Raji (cell line): Measurements from ENCODE around the gene PRKAG2.

Experiments
- POLR2A ChIP-seq: IDR thresholded peaks from 2 replicates; pipeline ENCODE4 v1.6.1; 2011; ENCODE audit warnings: low read depth, low read length, control low read depth; ENCODE audit not compliant: insufficient read depth

The PRKAG2 gene

DNA sequence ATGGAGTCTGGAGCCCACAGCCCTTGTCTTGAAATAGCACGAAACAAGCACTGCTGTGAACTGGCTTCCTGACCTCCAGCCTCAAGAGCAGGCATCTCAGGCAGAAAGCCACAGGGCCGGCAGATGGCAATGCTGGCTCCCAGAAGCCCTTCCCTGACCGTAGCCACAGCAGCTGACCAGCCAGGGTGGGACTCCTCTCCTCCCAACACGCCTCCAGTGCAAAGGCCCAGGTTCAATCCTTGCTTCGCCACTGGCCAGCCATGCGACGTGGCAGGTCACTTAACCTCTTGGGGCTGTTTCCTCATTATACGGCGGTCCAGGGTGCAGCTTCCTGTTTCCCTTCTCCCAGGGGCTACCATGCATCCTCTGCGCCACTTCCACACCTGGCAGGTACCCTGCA is 12.8 kb downstream of the PRKAG2 start:
- TF ChIP-seq POLR2A, result no peak

DNA sequence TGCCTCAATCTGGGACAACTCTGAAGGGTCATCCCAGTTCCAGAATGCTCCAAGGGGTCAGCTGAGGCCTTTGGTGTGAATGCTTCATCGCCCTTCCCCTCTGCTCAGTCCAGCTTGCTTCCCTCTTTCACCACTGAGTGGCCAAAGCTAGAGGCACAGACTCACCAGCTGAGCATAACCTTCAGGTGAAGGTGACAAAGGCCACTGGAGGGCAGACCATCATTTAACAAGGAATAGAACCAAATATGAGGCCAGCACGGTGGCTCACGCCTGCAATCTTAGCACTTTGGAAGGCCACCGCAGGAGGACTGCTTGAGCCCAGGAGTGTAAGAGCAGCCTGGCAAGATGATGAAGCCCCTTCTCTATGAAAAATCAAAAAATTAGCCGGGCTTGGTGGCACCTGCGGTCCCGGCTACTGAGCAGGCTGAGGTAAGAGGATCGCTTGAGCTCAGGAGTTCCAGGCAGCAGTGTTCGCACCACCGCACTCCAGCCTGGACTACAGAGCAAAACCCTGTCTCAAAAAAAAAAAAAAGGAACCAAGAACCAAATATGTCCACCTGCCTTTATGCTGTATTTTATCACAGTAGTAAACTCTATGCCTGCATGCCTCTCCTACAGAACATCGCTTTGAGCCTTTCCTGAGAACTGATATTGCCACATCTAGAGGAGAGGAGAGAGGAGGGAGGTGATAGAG is 13.4 kb downstream of the PRKAG2 start:
- TF ChIP-seq POLR2A, result no peak

DNA sequence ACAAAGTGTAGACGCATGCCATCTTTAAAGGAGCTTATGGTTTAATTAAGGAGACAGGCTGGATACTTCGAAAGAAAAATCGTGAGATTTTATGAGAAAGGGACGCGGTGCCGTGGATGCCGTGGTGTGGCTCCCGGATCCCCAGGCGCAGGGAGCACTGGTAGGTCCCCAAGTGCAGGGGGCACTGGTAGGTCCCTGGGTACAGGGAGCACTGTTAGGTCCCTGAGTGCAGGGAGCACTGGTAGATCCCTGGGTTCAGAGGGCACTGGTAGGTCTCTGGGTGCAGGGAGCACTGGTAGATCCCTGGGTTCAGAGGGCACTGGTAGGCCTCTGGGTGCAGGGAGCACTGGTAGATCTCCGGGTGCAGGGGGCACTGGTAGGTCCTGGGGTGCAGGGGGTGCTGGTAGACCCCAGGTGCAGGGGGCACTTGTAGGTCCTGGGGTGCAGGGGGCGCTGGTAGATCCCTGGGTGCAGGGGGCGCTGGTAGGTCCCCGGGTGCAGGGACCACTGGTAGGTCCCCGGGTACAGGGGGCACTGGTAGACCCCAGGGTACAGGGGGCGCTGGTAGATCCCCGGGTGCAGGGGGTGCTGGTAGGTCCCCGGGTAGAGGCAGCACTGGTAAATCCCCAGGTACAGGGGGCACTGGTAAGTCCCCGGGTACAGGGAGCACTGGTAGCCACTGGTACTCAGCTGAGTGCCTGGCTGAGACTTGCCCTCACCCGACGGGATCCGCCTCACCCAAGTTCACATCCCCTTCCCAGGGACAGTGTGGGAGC is 14.1 kb downstream of the PRKAG2 start:
- TF ChIP-seq POLR2A, result no peak

DNA sequence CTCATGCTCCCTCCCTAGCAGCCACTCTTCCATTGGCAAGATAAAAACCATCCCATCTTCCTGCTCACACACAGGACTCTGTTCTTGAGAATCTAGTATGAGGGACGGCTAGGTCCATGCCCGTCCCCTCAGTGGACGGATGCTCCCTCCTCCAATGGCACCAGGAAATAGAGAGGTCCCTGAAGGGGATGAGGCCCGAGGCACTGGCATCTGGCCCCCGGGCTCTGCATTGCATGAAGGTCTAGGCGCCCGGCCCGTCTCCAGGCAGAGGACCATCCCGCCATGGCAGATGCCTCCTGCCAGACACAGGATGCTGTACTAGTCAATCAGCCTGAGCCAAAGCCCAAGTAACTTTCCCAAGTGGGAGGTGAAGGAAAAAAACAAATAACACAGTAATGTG is 15.0 kb downstream of the PRKAG2 start:
- TF ChIP-seq POLR2A, result no peak

DNA sequence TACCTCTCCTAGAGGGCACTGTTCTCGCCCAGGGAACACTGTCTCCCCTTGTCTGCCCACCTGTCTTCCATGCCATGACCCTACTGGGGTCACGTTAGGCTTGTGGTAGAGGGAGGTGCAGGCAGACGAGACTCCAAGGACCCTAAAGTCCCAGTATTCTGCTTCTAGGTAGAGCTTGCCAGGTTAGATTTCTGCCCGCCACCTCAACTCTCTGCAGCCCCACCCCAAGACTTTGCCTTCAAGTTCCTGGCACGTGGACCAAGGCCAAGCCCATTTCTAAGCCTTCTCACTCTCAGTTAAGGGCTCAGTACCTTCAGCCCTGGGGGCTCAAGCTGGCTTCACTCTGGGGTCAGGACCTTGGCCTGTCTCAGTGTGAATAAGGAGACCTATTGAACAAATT is 16.1 kb downstream of the PRKAG2 start:
- no peak for TF ChIP-seq POLR2A

DNA sequence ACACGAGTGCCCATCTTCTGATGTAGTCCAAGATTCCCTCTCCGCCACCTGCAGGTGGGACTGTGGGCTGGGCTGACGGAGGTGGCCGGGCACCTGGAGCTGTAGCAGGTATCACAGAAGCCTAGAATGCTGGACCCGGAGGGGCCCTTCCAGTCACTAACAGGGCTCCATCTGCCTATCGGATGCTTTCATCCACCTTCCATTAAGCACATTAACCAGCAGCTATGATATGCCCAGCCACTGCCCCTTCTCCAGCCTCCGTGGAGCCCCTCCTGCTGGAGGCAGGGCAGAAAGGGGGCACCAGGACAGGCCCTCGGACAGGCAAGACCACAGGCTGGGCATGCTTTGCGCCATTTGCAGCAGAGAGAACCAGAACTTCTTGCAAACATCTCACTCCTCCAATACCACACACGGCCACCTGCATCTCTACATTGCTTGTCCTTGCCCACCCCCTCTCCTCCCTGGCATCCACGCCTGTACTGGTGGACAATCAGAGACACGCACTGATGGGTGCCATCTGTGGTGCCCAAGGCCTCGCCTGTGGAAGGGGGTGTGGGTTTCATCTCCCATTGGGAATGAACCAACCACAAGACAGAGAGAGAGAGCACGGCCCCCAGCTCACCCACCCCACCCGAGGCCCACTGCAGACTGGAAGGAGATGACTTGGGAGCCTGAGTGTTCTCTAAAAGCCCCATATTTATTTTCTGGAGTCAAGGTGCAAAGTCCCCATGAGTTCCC is 16.8 kb downstream of the PRKAG2 start:
- no peak for TF ChIP-seq POLR2A

DNA sequence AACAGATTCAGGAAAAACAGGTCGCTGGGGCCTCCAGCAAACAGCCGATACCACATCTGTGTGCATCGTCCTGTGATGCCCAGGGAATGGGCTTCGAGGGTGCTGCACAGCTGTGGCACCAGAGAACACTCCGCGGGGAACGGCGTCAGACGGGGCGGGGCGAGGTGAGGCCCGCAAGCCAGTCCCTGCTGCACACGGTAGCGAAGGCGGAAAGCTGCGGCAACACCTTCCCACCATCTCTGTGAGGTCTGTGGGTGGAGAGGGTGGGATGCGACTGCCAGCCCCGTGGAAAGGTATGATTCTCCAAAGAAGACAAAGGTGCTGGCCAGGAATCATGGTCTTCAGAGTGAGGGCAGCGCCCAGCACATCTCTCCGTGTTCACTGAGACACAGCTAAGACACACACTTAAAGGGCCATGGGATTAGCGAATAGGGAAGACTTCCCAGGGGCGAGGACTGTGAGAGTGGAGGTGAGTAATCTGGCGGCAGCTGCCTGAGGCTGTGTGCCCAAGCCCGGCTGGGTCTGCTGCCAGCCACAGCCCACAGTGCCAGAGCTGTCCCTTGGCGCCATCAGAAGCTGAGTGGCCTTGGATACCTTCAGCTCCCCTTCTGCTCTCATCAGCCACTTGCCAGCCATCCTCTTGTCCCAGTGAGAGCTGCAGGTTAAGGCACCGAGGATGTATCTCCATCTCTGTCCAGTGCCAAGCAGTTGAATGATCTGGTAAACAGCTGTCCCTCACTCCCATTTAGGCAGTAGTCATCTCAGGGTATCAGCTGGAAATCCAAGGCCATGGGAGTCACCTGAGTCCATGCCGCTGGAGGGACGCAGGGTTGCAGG is 17.6 kb downstream of the PRKAG2 start:
- TF ChIP-seq POLR2A, result no peak

DNA sequence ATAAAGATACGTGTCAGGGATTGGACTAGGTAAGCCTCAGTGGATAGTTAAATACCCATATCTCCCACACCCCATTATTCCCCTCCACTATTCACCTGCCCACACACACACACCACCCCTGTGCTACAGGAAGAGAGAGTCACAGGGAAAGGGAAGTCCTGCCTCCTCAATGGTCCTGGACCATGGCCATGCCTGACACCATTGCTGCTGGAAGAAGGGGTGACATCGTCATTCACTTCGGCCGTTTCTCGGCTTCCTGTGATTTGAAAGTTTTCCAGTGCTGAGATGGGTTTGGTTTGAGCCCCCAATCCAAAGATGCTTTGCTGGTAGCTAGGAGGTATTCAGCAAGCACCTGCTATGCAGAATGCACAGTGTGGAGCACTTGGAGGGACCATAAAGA is 18.5 kb downstream of the PRKAG2 start:
- no peak for TF ChIP-seq POLR2A

DNA sequence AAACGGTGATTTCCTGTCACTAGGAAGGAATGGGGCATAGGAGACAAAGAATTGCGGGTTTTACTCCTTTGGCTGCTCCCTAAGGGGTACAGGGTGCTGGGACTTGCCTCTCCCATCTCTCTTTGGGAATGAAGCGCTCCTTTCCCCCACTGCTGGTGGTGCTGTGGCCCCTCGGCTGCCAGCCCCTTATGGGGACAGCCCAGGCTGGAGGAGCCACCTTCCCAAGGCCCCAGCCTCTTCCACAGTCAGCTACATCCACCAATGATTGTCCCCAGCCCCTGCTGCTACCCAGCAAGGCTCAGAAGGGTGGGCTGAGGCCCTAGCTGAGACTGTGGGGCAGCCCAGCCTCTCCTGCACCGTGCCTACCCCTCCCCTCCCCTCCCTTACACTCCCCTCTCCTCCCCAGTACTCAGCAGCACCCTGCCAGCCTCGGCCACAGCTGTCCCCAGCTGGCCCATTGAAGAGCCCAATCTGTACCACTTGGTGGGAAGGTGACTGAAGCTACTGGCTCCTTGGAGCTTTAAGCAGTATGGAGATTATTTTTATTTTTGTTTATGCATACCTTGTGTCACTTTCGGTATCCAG is 19.0 kb downstream of the PRKAG2 start:
- no peak for TF ChIP-seq POLR2A

DNA sequence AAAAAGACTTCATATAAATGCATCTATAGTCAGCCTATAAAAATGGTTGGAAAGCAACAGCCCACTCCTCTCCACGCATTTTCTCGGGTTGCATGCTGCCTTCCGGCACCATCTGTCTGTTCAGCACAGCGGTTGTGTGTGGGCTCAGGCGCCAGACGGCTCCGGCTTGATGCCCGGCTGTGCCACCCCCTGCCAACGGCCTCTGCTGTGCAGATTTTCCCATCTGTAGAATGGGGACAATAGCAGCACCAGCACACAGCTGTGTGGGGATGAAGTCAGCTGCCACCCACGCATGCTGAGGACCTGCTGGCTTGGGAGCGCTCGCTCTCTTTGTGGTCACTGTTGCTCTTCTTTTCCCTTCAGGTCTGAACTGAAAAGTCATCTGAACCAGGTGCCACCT is 19.5 kb downstream of the PRKAG2 start:
- TF ChIP-seq POLR2A, result no peak

DNA sequence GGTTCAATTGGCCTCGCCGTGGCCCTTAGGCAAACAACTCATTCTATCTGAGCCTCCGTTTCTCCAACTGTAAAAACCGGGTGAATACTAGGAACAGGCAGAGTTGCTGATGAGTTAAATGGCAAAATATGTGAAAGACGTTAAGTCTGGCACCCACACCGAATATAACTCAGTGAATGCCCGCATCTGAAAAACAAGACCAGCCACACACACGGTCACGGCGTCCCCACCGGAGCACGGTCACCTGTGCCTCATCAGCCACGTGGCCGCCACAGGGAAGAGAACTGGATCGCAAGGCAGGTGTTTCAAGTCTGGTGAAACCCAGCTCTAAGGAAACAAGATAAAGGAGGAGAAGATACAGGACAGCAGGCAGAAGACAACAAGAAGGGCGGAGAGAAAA is 20.4 kb downstream of the PRKAG2 start:
- TF ChIP-seq POLR2A, result no peak

DNA sequence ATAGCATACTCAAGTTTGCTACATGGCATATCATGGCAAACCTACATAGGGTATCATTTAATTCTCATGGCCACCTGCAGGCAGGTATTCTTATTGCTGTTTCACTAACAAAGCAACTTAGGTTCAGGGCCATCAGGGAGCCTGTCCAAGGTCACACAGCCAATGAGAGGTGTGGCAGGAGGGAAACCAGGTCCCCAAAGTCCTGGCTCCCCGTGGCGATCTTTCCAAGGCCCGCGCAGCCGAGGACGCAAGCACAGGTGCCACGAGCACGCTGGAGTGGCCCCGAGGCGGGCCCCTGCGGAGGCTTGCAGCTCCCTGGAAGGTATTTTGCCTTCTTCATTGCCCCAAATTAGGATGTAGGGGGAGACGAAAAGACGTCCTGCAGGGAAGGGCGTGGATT is 20.8 kb downstream of the PRKAG2 start:
- no peak for TF ChIP-seq POLR2A

DNA sequence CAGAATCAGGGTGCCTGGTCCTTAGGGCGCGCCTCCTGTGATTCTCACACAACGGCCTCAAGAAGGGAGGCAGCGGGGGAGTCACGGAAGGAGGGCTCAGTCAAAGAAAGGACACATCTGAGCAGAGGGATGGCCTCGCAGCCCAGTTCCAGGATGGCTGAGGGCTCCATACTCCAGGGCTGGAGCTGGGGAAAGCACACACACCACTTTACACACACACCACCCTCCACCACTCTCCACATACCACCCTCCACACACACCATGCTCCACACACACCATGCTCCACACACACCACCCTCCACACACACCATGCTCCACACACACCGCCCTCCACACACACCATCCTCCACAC is 22.2 kb downstream of the PRKAG2 start:
- no peak for TF ChIP-seq POLR2A

DNA sequence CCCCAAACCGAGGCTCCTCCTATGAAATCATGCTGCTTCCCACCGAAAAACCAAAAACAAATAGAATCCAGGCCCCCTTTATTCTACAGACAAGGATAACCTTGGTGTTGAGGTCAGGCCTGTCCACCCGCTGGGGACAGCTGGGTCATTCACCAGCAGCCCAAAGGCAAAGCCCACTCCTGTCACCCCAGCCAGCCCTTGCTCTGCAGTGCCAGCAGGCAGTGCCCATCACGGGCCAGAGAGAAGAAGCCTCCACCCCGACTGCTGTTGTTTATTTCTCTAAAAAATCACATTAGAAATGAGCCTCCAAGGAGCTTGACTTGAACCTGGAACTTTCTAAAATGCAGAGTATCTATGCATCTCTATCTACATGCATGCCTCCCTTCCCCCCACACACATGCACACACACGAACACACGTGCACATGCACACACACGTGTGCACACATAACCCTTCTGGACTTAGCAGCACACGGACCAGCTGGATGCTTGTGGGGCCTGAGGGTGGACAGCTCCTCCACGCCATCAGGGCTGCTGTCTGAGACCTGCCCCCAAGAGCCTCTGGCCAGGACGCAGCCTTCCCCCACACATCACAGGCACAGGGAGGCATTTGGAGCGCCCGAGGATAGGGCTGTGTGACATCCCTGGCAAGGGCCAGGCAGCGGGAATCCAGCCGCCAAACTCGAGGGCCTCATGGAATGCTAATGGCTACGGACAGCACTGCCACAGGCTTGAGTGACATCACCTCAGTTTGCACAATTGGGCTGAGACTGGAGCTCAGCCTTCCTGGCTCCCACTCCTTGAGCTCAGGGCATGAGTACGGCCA is 22.8 kb downstream of the PRKAG2 start:
- TF ChIP-seq POLR2A, result no peak
